Ovary (tissue), 9 donors: ENCODE data around the gene DVL1. TPM values are rescaled to one million over a fixed set of nuclear protein-coding genes. Genes with fewer than 3 reads are reported as not detected.

Experiments used
- DNase-seq, 5 donors: peaks; one replicate each; pipeline ENCODE4 v3.0.0-alpha.2; 2019 to 2020
- H3K27ac ChIP-seq, 2 donors: fragments of 200-600 bp; one replicate each; pipeline versions ENCODE4 v1.5.1 to v1.8.0; 2019 to 2022
- H3K27me3 ChIP-seq: fragments of 200-600 bp; one replicate; pipeline ENCODE4 v1.8.0; 2022
- H3K36me3 ChIP-seq: fragments of 200-600 bp; sonication (generic); one replicate; pipeline ENCODE4 v1.5.1; 2019
- H3K4me1 ChIP-seq: one replicate; pipeline ENCODE4 v1.8.1; 2013; ENCODE audit warnings: mild to moderate bottlenecking, moderate library complexity; ENCODE audit not compliant: insufficient read depth
- H3K4me3 ChIP-seq: fragments of 200-600 bp; sonication (generic); one replicate; pipeline ENCODE4 v1.5.1; 2017
- H3K9me3 ChIP-seq, 2 donors: fragments of 200-600 bp in 1 of 2; sonication (generic) in 1 of 2; one replicate each; pipeline versions ENCODE4 v1.5.1 to v1.8.1; 2013 to 2019; ENCODE audit warnings: mild to moderate bottlenecking in 1 of 2, moderate library complexity in 1 of 2
- EP300 ChIP-seq: sonication (generic); formaldehyde crosslinking; IDR thresholded peaks from one replicate; pipeline ENCODE4 v1.6.1; 2017; ENCODE audit warnings: antibody characterized with exemption
- POLR2A ChIP-seq: fragments of 450-650 bp; IDR thresholded peaks from one replicate; pipeline ENCODE4 v1.6.1; 2017; ENCODE audit warnings: antibody characterized with exemption, mild to moderate bottlenecking, moderate library complexity
- WGBS, 3 donors: extraction: QIAGEN DNeasy Blood & Tissue Kit in 1 of 3; methylation state at CpG; one replicate each; pipeline versions ENCODE4 v1.1.5 to v1.1.7; 2013 to 2017; 5-methylcytosine and 5-hydroxymethylcytosine counted together
- intact Hi-C, 4 donors: fragments of 100-400 bp; cut with DNase I; formaldehyde crosslinking; loops; one replicate each; pipeline versions ENCODE4 v1.11.0 to v1.15.1; 2022 to 2023
- polyA plus RNA-seq, 2 donors: library from polyadenylated mRNA; stranded (reverse); fragments of 200-250 nt in 1 of 2; fragments of 350-450 nt in 1 of 2; fragmentation: Illumina TruSeq in 1 of 2; extraction: RNeasy Lipid Tissue Mini Kit (QIAGEN cat#74804) in 1 of 2; gene quantifications; one replicate each; pipeline ENCODE4 v1.2.3, GENCODE V29; 2013 to 2014
- total RNA-seq, 7 donors: library from RNA; depleted of rRNA in 2 of 7; stranded (reverse); fragments of >200 nt in 2 of 7; fragmentation: NEBNext Ultra II Directional in 3 of 7; extraction: Animal tissue kit (Norgen Biotek cat#: 25700) in 3 of 7; gene quantifications; one replicate each; pipeline versions ENCODE4 v1.1.0 to v1.2.4, GENCODE V29; 2016 to 2023
- TF ChIP-seq, protein P1 (sequence below), 3 donors: fragments of 450-650 bp in 2 of 3; fragments of 200-600 bp in 1 of 3; IDR thresholded peaks; one replicate each; pipeline versions ENCODE4 v1.5.1 to v1.8.0; 2016 to 2022; ENCODE audit warnings: antibody characterized with exemption in 3 of 3, mild to moderate bottlenecking in 1 of 3
- donor health status: DM: no; HTN: no; CAD: no; lungs with moderate emphysema.
- donor health status: DM: no; HTN: no; CAD: no.
- donor health status: Bipolar disorder and iron deficiency.
- donor health status: DM: yes; HTN: yes; CAD: no.
- donor health status: DM: no; HTN: no; CAD: no.
- donor health status: DM: yes; HTN: yes; CAD: no.

The DVL1 gene
- total and polyA plus RNA-seq, 9 donors: 2.1 to 85.2 (median 62.5) TPM

DNA sequence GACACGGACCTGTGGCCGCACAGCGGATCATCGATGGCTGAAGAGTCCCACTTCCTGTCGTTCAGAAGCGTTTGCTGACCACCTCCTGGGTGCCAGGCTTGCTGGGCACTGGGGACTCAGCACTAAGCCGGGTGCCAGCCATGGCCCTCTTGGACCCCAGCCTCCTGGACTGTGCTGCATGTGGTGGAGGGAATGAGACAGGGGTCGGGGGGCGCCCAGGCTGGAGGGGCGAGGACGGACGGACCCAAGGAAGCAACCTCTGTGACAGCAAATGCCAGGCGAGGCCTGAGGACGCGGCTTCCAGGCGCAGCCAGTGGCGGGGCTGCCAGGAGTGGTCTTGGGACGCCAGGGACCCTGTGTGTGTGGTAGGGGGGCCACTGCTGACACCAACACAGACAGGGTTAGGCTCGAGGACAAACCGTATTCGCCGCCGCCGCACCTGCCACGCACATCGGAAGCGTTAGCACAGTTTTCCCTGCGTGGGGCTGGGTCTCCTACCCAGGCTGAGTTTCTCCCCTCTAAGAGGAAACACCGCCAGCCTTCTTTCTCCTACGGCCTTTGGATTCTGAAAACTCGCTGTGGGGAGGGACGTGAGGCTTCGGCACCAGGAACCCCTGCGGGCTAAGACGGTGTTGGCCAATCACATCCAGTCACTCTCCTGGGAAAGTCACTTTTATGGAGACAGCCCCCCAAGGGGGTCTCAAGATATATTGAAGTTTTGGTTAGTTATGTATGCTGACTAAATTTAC, 12.2 kb upstream of the DVL1 start:
- H3K4me3 ChIP-seq: no peak overlapping the region
- no peaks in the 10 kb centered on the region for H3K36me3 ChIP-seq
- TF ChIP-seq POLR2A (no peak), EP300 (no peak)
- TF ChIP-seq, protein P1, sequence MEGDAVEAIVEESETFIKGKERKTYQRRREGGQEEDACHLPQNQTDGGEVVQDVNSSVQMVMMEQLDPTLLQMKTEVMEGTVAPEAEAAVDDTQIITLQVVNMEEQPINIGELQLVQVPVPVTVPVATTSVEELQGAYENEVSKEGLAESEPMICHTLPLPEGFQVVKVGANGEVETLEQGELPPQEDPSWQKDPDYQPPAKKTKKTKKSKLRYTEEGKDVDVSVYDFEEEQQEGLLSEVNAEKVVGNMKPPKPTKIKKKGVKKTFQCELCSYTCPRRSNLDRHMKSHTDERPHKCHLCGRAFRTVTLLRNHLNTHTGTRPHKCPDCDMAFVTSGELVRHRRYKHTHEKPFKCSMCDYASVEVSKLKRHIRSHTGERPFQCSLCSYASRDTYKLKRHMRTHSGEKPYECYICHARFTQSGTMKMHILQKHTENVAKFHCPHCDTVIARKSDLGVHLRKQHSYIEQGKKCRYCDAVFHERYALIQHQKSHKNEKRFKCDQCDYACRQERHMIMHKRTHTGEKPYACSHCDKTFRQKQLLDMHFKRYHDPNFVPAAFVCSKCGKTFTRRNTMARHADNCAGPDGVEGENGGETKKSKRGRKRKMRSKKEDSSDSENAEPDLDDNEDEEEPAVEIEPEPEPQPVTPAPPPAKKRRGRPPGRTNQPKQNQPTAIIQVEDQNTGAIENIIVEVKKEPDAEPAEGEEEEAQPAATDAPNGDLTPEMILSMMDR (IDR thresholded peaks at IDR 0.05): no peak
- no peak overlapping the region for H3K27ac ChIP-seq
- H3K27me3 ChIP-seq: no peaks in the 10 kb centered on the region
- WGBS, 3 donors: 78 to 83% (median 83%) methylated on average over 34 to 35 of the region's 35 CpGs
- H3K4me1 ChIP-seq: peaks cover 12% of the 10 kb centered on the region
- DNase-seq: peak in 2 of 5 donors; percentile 32 to 39
- no peaks in the 10 kb centered on the region for H3K9me3 ChIP-seq
- intact Hi-C loops: no loop called here

DNA sequence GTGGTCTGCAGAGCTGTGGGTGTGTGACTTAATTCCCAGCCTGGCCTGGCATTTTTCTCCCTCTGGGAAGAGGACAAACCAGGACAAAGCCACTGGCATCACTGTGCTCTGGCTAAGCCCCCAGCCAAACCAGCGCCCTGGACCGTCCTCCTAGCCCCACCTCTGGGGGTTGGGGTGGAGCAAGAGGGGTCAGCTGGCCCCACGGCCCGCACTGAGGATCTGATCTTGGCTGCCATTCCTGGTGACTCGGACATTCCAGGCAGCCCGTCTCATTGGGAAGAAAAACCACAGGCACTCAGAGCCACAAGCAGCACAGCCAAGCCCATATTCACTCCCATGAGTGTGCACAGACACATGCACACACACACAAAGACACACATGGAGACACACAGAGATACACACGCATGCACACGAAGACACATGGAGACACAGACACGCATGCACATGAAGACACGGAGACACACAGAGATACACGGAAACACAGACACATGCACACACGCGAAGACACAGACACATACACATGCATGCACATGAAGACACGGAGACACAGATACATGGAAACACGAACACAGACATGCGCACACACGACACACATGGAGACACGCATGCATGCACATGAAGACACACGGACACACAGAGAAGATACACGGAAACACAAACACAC, 11.4 kb upstream of the DVL1 start:
- peak; percentile 35 to 70 (median 42) for DNase-seq
- H3K27me3 ChIP-seq: no peaks in the 10 kb centered on the region
- intact Hi-C loops: no loop called here
- no peaks in the 10 kb centered on the region for H3K36me3 ChIP-seq
- H3K4me3 ChIP-seq: no peak overlapping the region
- H3K4me1 ChIP-seq: peaks cover 12% of the 10 kb centered on the region
- H3K27ac ChIP-seq: peak overlapping the region; percentile 88 to 92
- no peaks in the 10 kb centered on the region for H3K9me3 ChIP-seq
- TF ChIP-seq POLR2A: no peak
- TF ChIP-seq, protein P1 (IDR thresholded peaks at IDR 0.05): no peak
- TF ChIP-seq EP300: no peak
- 60 to 67% (median 66%) methylated on average over 20 of the region's 20 CpGs for whole genome bisulfite sequencing, 3 donors

DNA sequence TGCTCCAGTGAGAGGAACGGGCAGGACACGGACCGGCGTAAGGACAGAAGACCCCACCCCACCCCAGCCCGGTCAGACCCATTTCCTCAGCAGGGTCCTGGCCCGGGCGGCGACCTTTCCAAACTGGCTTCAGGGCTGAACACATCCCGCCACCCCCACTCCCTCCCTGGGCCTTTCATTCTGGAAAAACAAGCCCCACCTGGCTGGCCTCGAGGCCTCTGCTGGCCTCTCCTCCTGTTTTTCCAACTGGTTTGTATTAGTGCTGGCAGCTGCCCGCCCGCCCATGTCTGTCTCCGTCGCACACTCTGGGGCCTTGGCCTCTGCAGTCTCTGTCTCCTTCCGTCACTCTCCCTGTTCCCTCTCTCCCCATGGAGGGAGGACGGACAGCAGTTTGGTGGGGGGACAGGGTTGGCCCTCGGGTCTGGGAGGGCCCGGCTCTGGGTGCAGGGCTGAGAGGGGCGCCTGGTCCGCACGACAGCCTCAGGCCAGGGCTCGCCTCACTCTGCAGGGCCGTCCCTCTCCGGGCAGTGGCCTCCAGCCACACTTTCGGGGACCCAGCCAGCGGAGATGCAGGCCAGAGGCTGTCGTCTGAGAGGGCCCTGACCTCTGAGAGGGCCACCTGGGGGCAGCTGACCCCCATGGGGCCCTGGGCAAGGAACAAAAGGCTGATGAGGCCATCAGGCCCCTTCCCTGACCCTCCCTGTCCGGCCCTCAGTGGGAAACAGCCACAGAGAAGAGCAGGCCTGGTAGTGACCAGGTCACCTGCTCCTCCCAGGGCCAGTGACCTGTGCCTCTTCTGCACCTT, 10.6 kb upstream of the DVL1 start:
- intact Hi-C loops: no loop called here
- H3K27me3 ChIP-seq: no peaks in the 10 kb centered on the region
- WGBS, 3 donors: 41 to 46% (median 43%) methylated on average over 27 to 28 of the region's 28 CpGs
- H3K36me3 ChIP-seq: no peaks in the 10 kb centered on the region
- DNase-seq: peak; percentile 42 to 73 (median 64)
- no peak overlapping the region for H3K4me3 ChIP-seq
- H3K9me3 ChIP-seq: no peaks in the 10 kb centered on the region
- H3K4me1 ChIP-seq: peaks cover 12% of the 10 kb centered on the region
- no peak for TF ChIP-seq POLR2A
- TF ChIP-seq, protein P1 (IDR thresholded peaks at IDR 0.05): no peak
- TF ChIP-seq EP300: no peak
- H3K27ac ChIP-seq: peak overlapping the region; percentile 88 to 92

DNA sequence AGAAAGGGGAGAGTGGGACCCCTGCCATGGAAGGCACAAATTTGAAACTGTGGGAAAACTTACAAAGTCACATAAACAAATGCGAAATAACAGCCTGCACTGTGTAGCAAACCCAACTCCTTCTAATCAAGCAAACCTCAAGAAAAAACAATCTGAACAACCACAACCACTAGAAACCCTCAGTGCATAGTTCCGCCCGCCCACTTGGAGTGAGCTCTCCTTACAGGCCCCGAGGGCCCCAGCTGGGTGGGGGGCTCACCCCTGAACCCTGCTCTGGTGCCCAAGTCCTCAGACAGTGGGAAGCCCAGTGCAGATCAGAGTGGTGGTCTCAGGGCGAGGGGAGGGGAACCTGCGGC, 10.1 kb upstream of the DVL1 start:
- TF ChIP-seq, protein P1 (IDR thresholded peaks at IDR 0.05): no peak
- Histone ChIP-seq H3K36me3 (no peaks in the 10 kb centered on the region), H3K4me3 (no peak overlapping the region), H3K9me3 (no peaks in the 10 kb centered on the region), H3K27ac (peak overlapping the region; percentile 88 to 92), H3K27me3 (no peaks in the 10 kb centered on the region), H3K4me1 (peaks cover 12% of the 10 kb centered on the region)
- peak in 2 of 5 donors; percentile 39 to 61 for DNase-seq
- WGBS, 3 donors: 31 to 42% (median 41%) methylated on average over 6 of the region's 6 CpGs
- intact Hi-C loops: no loop called here
